A549 (cell line): ENCODE measurements around the gene COX10. TPM values are rescaled to one million over a fixed set of nuclear protein-coding genes. Genes with fewer than 3 reads are reported as not detected.

Experiments
- ATAC-seq, 2 experiments: fragments of 200-7000 bp in 1 of 2; fragments of >200 bp in 1 of 2; cut with Nextera tagmentation in 1 of 2; cut with Tn5 transposase in 1 of 2; 3 replicates each; pipeline versions ENCODE4 v1.8.0 to v1.9.1; 2018 to 2020; ENCODE audit warnings: mild to moderate bottlenecking in 1 of 2, moderate library complexity in 1 of 2
- CTCF ChIA-PET: fragments of 300-600 bp; sonication (Branson Sonifier 250); formaldehyde crosslinking; extraction: SDS; loops from one replicate; lab custom pipeline; 2021; ENCODE audit warnings: antibody characterized with exemption, inconsistent platforms; lab: Yijun Ruan, JAX
- POLR2A ChIA-PET: fragments of 350-600 bp; formaldehyde crosslinking; extraction: SDS; loops from one replicate; lab custom pipeline; 2021; ENCODE audit warnings: antibody characterized with exemption, inconsistent platforms; lab: Yijun Ruan, JAX
- DNase-seq, 2 experiments: peaks; one replicate each; pipeline versions ENCODE4 v3.0.0 to v3.0.0-alpha.2; 2011 to 2016; ENCODE audit warnings: low read depth in 1 of 2, low spot score in 1 of 2
- FAIRE-seq: peaks from 2 replicates; lab custom pipeline; 2011; peaks lifted over from hg19 to GRCh38; lab: Jason Lieb, UNC
- H3K27ac ChIP-seq, 2 experiments: fragments of >200 bp; sonication (Bioruptor Twin); formaldehyde crosslinking; 3 replicates each; pipeline ENCODE4 v1.5.1; 2016 to 2017
- H3K4me1 ChIP-seq: fragments of >200 bp; sonication (Bioruptor Twin); formaldehyde crosslinking; 3 replicates; pipeline ENCODE4 v1.6.1; 2016
- H3K4me2 ChIP-seq: fragments of >200 bp; sonication (Bioruptor Twin); formaldehyde crosslinking; 3 replicates; pipeline ENCODE4 v1.6.1; 2016
- H3K4me3 ChIP-seq: fragments of >200 bp; sonication (Bioruptor Twin); formaldehyde crosslinking; 3 replicates; pipeline ENCODE4 v1.5.1; 2016
- H3K9me3 ChIP-seq: fragments of >200 bp; sonication (Bioruptor Twin); formaldehyde crosslinking; 3 replicates; pipeline ENCODE4 v1.6.1; 2016
- ATOH8 ChIP-seq: fragments of 250-450 bp; sonication (Bioruptor Pico); IDR thresholded peaks from 2 replicates; pipeline ENCODE4 v1.5.0; 2020; ENCODE audit warnings: low read depth, mild to moderate bottlenecking, moderate library complexity
- BHLHE40 ChIP-seq: IDR thresholded peaks from 2 replicates; pipeline ENCODE4 v1.6.1; 2012; ENCODE audit warnings: low read depth, low read length, inconsistent platforms
- CBX8 ChIP-seq: fragments of 200-600 bp; sonication (generic); IDR thresholded peaks from 2 replicates; pipeline ENCODE4 v1.6.1; 2016
- CEBPB ChIP-seq, 2 experiments: fragments of >200 bp in 1 of 2; sonication (Bioruptor Twin) in 1 of 2; formaldehyde crosslinking in 1 of 2; IDR thresholded peaks; 2 replicates each; pipeline ENCODE4 v1.6.1; 2012 to 2016
- CHD2 ChIP-seq: fragments of 150-350 bp; IDR thresholded peaks from 2 replicates; pipeline ENCODE4 v1.6.1; 2014; ENCODE audit warnings: low read length; ENCODE audit not compliant: partially characterized antibody
- CHD4 ChIP-seq: fragments of 200-600 bp; sonication (generic); IDR thresholded peaks from 2 replicates; pipeline ENCODE4 v1.6.1; 2016; ENCODE audit warnings: antibody characterized with exemption, mild to moderate bottlenecking, borderline replicate concordance
- E2F6 ChIP-seq: IDR thresholded peaks from 2 replicates; pipeline ENCODE4 v1.6.1; 2012; ENCODE audit warnings: low read depth, borderline replicate concordance
- EHF ChIP-seq: fragments of 250-450 bp; sonication (Bioruptor Pico); IDR thresholded peaks from 2 replicates; pipeline ENCODE4 v1.5.0; 2020; ENCODE audit warnings: mild to moderate bottlenecking
- EHMT2 ChIP-seq: fragments of 200-600 bp; sonication (generic); IDR thresholded peaks from 2 replicates; pipeline ENCODE4 v1.6.1; 2016; ENCODE audit warnings: antibody characterized with exemption, low read depth, mild to moderate bottlenecking, moderate library complexity
- ESRRA ChIP-seq: fragments of 150-350 bp; IDR thresholded peaks from 2 replicates; pipeline ENCODE4 v1.6.1; 2014; ENCODE audit warnings: mild to moderate bottlenecking, low read length, borderline replicate concordance
- FOSB ChIP-seq: fragments of 250-450 bp; sonication (Bioruptor Pico); IDR thresholded peaks from 2 replicates; pipeline ENCODE4 v1.5.0; 2020; ENCODE audit warnings: mild to moderate bottlenecking, moderate library complexity
- FOXS1 ChIP-seq: fragments of 250-450 bp; sonication (Bioruptor Pico); IDR thresholded peaks from 2 replicates; pipeline ENCODE4 v1.5.0; 2020; ENCODE audit warnings: mild to moderate bottlenecking, moderate library complexity
- GATA3 ChIP-seq: IDR thresholded peaks from 2 replicates; pipeline ENCODE4 v1.6.1; 2012; ENCODE audit warnings: borderline replicate concordance
- HDAC2 ChIP-seq: fragments of 200-600 bp; sonication (generic); IDR thresholded peaks from 2 replicates; pipeline ENCODE4 v1.6.1; 2016
- HES2 ChIP-seq: fragments of >200 bp; sonication (Bioruptor Twin); formaldehyde crosslinking; IDR thresholded peaks from 2 replicates; pipeline ENCODE4 v1.6.1; 2016
- HEYL ChIP-seq: fragments of 250-450 bp; sonication (Bioruptor Pico); IDR thresholded peaks from 2 replicates; pipeline ENCODE4 v1.8.0; 2021; ENCODE audit warnings: mild to moderate bottlenecking, moderate library complexity
- HMGXB4 ChIP-seq: fragments of 250-450 bp; sonication (Bioruptor Pico); IDR thresholded peaks from 2 replicates; pipeline ENCODE4 v1.5.0; 2021; ENCODE audit warnings: mild to moderate bottlenecking, moderate library complexity, borderline replicate concordance
- HOXB13 ChIP-seq: fragments of 250-450 bp; sonication (Bioruptor Pico); IDR thresholded peaks from 2 replicates; pipeline ENCODE4 v1.5.0; 2020; ENCODE audit warnings: low read depth, mild to moderate bottlenecking, moderate library complexity
- JUN ChIP-seq, 2 experiments: fragments of >200 bp; sonication (Bioruptor Twin); formaldehyde crosslinking; IDR thresholded peaks; 2 replicates in 1 of 2; 3 replicates in 1 of 2; pipeline ENCODE4 v1.6.1; 2016 to 2017
- KDM5A ChIP-seq: fragments of 200-600 bp; sonication (generic); IDR thresholded peaks from 2 replicates; pipeline ENCODE4 v1.6.1; 2016; ENCODE audit warnings: antibody characterized with exemption, mild to moderate bottlenecking
- MAX ChIP-seq: IDR thresholded peaks from 2 replicates; pipeline ENCODE4 v1.6.1; 2012
- MAZ ChIP-seq: fragments of 150-350 bp; IDR thresholded peaks from 2 replicates; pipeline ENCODE4 v1.6.1; 2014; ENCODE audit warnings: antibody characterized with exemption, low read depth, low read length, borderline replicate concordance
- MYC ChIP-seq: IDR thresholded peaks from 2 replicates; pipeline ENCODE4 v1.6.1; 2012; ENCODE audit warnings: mild to moderate bottlenecking, inconsistent platforms, low read length, improper control_type of control experiment, borderline replicate concordance
- NR3C1 ChIP-seq: fragments of >200 bp; sonication (Bioruptor Twin); formaldehyde crosslinking; IDR thresholded peaks from 3 replicates; pipeline ENCODE4 v1.6.1; 2017
- PBX3 ChIP-seq: IDR thresholded peaks from 2 replicates; pipeline ENCODE4 v1.6.1; 2012
- PHF8 ChIP-seq: fragments of 200-600 bp; sonication (generic); IDR thresholded peaks from 2 replicates; pipeline ENCODE4 v1.6.1; 2016; ENCODE audit warnings: low read depth, mild to moderate bottlenecking, antibody characterized with exemption, moderate library complexity, borderline replicate concordance
- POLR2AphosphoS2 ChIP-seq: conservative IDR thresholded peaks from 2 replicates; pipeline ENCODE4 v1.6.1; 2012; ENCODE audit warnings: low read length, improper control_type of control experiment, inconsistent platforms
- SREBF2 ChIP-seq: fragments of 450-650 bp; IDR thresholded peaks from 2 replicates; pipeline ENCODE4 v1.6.1; 2014; ENCODE audit warnings: mild to moderate bottlenecking, moderate library complexity
- TFCP2L1 ChIP-seq: fragments of 250-450 bp; sonication (Bioruptor Pico); IDR thresholded peaks from 2 replicates; pipeline ENCODE4 v1.5.0; 2021; ENCODE audit warnings: mild to moderate bottlenecking
- TP53 ChIP-seq: fragments of 250-450 bp; sonication (Bioruptor Pico); IDR thresholded peaks from 2 replicates; pipeline ENCODE4 v1.5.0; 2021; ENCODE audit warnings: mild to moderate bottlenecking, moderate library complexity
- ZFP36 ChIP-seq: fragments of 450-650 bp; IDR thresholded peaks from 2 replicates; pipeline ENCODE4 v1.6.1; 2014; ENCODE audit warnings: borderline replicate concordance; ENCODE audit not compliant: partially characterized antibody
- ZSCAN20 ChIP-seq: fragments of 250-450 bp; sonication (Bioruptor Pico); IDR thresholded peaks from 2 replicates; pipeline ENCODE4 v1.8.0; 2022; ENCODE audit warnings: mild to moderate bottlenecking, moderate library complexity
- WGBS: methylation state at CpG from one replicate; pipeline ENCODE4 v1.1.6; 2017; ENCODE audit errors: missing lambda C conversion rate; 5-methylcytosine and 5-hydroxymethylcytosine counted together
- polyA plus RNA-seq, 4 experiments: library from polyadenylated mRNA; depleted of rRNA in 3 of 4; stranded (reverse); fragments of >200 nt; fragmentation: RNase III in 1 of 4; extraction: RNeasy Plus Mini Kit Qiagen cat#74134 plus additional on column Dnase treatment in 1 of 4; gene quantifications; 2 replicates in 3 of 4; 3 replicates in 1 of 4; pipeline ENCODE4 v1.2.3, GENCODE V29; 2011 to 2017

Gene COX10
- polyA plus RNA-seq, 2 of the 4 experiments (the other 2 are of a cell fraction), result 15.1 to 25.8 TPM

GRCh38 chr17:14153374-14153773, 84.1 kb downstream of the COX10 start:
- Histone ChIP-seq H3K4me3 (no peak overlapping the region), H3K4me2 (no peak overlapping the region), H3K4me1 (no peaks in the 10 kb centered on the region), H3K9me3 (no peaks in the 10 kb centered on the region), H3K27ac (no peak overlapping the region)
- DNase-seq (no peak), ATAC-seq (no peak), FAIRE-seq (no peak)
- no peak for TF ChIP-seq EHMT2
- no peak for TF ChIP-seq CHD4
- TF ChIP-seq JUN (IDR thresholded peaks at IDR 0.05), result no peak
- no peak for TF ChIP-seq MYC
- no peak for TF ChIP-seq MAZ
- no peak for TF ChIP-seq CHD2
- TF ChIP-seq EHF, result no peak
- TF ChIP-seq NR3C1, result no peak
- TF ChIP-seq HOXB13 (CRISPR knock-in tag), result no peak
- no peak for TF ChIP-seq TP53
- TF ChIP-seq HDAC2, result no peak
- no peak for TF ChIP-seq PHF8
- no peak for TF ChIP-seq ESRRA
- no peak for TF ChIP-seq GATA3
- TF ChIP-seq FOSB (CRISPR knock-in tag), result no peak
- ChIA-PET POLR2A (no interaction called here), CTCF (no interaction called here)
- WGBS, result 87% methylated on average over 1 of the region's 1 CpG

- Histone ChIP-seq H3K9me3 (no peaks in the 10 kb centered on the region), H3K4me2 (no peak overlapping the region)
- no peak for FAIRE-seq
- CTCF ChIA-PET, result no interaction called here
- no peak for TF ChIP-seq HOXB13 (CRISPR knock-in tag)
- no peak for TF ChIP-seq ZFP36
- TF ChIP-seq, all 56 proteins: peak for 0
- POLR2A ChIA-PET, result no interaction called here
- H3K4me3 ChIP-seq, result no peak overlapping the region
- no peak for DNase-seq
- H3K4me1 ChIP-seq, result no peaks in the 10 kb centered on the region
- whole genome bisulfite sequencing, result 37% methylated on average over 4 of the region's 4 CpGs
- no peak overlapping the region for H3K27ac ChIP-seq
- no peak for ATAC-seq
Measured at GRCh38 chr17:14156689-14157088, 87.4 kb downstream of the COX10 start.

GRCh38 chr17:14157822-14158221, 88.5 kb downstream of the COX10 start:
- ChIA-PET CTCF (no interaction called here), POLR2A (no interaction called here)
- TF ChIP-seq E2F6, result no peak
- no peak for TF ChIP-seq ESRRA
- no peak for TF ChIP-seq CEBPB (IDR thresholded peaks at IDR 0.05)
- TF ChIP-seq HOXB13 (CRISPR knock-in tag), result no peak
- TF ChIP-seq ZSCAN20 (CRISPR knock-in tag), result no peak
- TF ChIP-seq HMGXB4 (CRISPR knock-in tag), result no peak
- no peak for TF ChIP-seq CBX8
- no peak for TF ChIP-seq KDM5A
- TF ChIP-seq HEYL (CRISPR knock-in tag), result no peak
- TF ChIP-seq SREBF2, result no peak
- no peak for TF ChIP-seq FOXS1
- TF ChIP-seq TFCP2L1 (CRISPR knock-in tag), result no peak
- TF ChIP-seq HES2, result no peak
- TF ChIP-seq ATOH8 (CRISPR knock-in tag), result no peak
- no peak for TF ChIP-seq POLR2AphosphoS2
- no peak for TF ChIP-seq BHLHE40
- TF ChIP-seq MAX, result no peak
- no peak for TF ChIP-seq GATA3
- no peak for TF ChIP-seq PBX3
- H3K4me2 ChIP-seq, result no peak overlapping the region
- 95% methylated on average over 1 of the region's 1 CpG for WGBS
- H3K9me3 ChIP-seq, result no peaks in the 10 kb centered on the region
- no peak overlapping the region for H3K4me3 ChIP-seq
- H3K4me1 ChIP-seq, result no peaks in the 10 kb centered on the region
- no peak for DNase-seq
- ATAC-seq, result no peak
- no peak overlapping the region for H3K27ac ChIP-seq
- FAIRE-seq, result no peak
